HG02943 (cell line): ENCODE results near the gene DOK1.

Experiments used
- ATAC-seq: cut with Tn5 transposase; IDR thresholded peaks from one replicate; pipeline ENCODE4 v1.9.1; 2021; ENCODE audit warnings: mild to moderate bottlenecking, low read depth, moderate library complexity; ENCODE audit not compliant: unreplicated experiment

DOK1 gene

DNA sequence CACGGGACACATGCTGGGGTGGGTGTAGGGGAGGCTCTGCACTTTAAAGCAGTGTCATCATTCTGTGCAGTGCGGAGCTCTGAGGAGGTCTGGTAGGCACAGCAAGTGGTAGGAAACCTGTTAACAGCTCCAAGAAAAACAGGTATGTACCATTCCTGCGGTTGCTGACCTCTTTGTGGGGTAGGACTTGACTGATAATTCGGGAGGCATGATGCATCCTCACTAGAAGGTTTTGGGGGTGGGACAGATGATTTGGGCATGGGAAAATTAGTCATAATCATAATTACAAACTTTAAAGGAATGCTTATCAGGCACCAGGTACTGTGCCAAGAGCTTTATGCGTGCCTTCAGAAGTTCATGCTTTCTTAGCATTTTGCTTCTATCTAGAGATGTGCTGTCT, 9.7 kb downstream of the DOK1 start:
- no peak for ATAC-seq

DNA sequence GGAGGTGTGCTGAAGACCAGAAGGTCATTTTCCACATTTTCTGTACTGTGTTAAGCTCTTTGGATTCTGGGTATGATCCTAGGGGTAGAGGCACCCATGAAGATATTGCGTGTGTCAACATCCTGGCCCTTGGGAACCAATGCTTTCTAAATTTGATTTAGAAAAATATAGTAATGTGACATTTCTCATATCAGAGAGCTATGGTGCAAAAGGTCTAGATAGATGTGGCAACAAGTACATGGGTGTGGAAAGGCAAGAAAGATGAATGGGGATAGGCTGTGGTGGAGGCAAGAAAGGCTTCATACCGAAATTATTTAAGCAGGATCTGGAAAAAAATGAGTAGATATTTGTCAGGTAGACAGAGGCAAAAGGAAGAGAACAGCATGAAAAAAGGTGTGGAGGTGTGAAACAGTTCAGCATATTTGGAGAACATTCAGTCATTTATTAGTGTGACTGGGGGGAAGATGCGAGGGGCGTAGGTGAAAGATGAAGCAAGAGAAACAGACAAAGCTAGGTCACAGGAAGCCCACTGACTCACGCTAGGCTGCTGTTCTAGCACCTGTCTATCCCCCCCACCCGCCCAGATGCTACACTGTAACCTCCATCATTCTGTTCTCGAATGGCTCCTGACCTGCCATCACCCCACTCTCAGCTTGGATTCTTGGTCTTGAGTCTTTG, 11.7 kb downstream of the DOK1 start:
- ATAC-seq: no peak

DNA sequence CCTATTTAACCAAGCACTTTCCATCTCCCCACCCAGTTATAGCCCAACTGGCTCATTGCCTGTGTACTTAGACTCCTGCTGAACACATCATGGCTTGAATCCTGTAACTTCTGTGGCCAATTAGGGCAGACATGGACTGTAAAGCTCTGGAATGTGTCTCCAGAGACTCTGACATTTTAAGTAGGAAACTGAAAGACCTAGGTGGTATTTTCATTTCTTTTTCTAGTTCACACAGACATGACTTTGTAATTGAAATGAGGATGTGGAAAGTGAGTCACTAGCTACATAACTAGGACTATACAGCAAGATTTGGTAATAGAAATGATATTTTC, 12.2 kb downstream of the DOK1 start:
- no peak for ATAC-seq

DNA sequence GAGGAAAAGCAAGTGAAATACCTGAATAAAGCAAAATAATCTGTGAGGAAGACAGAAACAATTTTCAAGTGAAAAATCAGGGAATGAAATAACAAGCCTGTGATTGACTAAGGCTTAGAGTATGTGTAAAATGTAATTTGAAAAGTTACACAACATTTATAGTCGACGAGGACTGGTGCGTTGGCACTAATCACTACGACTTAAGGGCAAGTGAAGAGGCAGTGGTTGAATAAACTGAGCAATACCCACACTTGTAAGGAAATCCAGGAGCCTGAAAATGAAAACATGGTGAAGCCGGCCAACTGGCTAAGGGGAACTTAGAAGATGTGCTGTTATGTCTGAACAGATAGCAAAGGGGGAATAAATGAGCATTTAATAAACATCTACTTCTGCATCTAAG, 13.4 kb downstream of the DOK1 start:
- no peak for ATAC-seq

GRCh38 chr2:74569686-74570085, 15.2 kb downstream of the DOK1 start:
- no peak for ATAC-seq

GRCh38 chr2:74571058-74571457, 16.5 kb downstream of the DOK1 start:
- no peak for ATAC-seq

GRCh38 chr2:74572178-74572925, 17.8 kb downstream of the DOK1 start:
- ATAC-seq: no peak

DNA sequence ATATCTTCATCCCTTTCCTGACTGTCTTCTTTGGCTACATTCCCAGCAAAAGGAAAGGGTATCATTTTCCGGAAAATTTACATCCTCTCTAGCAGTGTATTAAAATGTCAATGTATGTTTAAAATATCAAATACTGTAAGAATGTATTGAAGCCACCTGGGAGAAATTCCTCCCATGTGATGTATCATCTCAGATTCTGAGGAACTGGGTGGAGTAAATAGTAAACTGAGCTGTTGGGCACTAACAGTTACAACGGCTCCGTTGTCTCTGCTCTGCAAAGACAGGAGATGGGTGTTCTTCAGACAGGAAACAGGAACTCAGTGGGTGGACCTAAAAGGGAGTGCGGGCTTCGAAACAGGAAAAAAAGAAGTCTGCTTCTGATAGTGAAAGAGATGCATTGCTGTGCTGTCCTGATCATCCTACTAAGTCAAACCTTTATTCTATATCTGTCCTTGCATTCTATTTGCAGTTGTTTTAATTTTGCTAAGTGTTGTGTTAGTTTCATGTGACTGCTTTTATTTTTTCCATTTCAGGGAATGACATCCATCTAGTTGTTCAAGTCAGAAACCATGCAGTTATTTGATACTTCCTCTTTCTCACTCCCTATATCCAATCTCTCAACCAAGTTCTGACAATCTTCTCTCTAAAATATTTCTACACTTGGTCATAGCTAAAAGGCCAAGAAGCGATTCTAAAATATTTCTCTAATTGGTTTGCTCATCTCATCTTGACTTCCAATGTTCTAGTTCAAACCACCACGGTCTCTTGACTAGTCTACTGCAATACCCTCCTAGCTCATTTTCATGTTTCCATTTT, 19.4 kb downstream of the DOK1 start:
- no peak for ATAC-seq

DNA sequence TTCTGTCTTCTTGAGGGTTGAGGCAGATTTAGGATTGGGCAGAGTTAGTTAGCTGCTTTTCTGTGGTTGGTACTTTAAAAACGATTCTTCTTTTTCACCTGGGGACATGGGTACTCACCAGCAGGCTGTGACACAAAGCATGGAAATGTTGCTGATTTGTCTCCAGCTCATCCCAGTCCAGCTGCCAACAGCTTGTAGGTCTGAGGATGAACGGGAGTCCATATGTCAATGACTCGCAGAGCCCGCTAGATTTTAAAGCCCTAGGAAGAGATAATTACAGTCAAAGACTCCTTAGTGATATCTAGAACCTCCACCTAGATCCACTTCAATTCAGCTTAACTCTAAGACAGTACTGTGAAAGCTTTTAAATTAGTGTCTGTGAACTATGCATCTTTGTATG, 20.8 kb downstream of the DOK1 start:
- no peak for ATAC-seq

GRCh38 chr2:74576211-74576862, 21.8 kb downstream of the DOK1 start:
- ATAC-seq: no peak

- ATAC-seq: no peak
Observed at GRCh38 chr2:74576863-74577229, 22.3 kb downstream of the DOK1 start.

- ATAC-seq: no peak
Observed at GRCh38 chr2:74577448-74577847, 22.9 kb downstream of the DOK1 start.

- no peak for ATAC-seq
Observed at GRCh38 chr2:74578408-74578807, 23.9 kb downstream of the DOK1 start.

DNA sequence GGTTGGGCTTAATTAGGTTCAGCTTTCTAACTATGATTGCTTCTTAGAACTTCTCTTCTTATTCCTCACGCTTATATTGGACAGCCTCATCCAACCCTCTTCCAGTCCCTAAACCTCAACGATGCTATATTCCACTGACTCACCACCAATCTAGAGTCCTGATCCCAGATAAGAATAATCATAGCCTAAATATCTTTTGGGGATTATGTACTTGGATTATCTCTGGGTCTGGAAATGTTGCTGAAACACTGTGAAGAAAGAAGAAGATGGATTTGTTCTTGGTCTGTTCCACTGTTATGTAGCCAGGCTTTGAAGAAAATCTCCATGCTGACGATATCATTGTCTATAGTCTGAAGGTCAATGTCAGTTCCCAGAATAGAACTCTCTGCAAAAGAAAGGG, 26.9 kb downstream of the DOK1 start:
- ATAC-seq: no peak

GRCh38 chr2:74582184-74582583, 27.7 kb downstream of the DOK1 start:
- no peak for ATAC-seq

DNA sequence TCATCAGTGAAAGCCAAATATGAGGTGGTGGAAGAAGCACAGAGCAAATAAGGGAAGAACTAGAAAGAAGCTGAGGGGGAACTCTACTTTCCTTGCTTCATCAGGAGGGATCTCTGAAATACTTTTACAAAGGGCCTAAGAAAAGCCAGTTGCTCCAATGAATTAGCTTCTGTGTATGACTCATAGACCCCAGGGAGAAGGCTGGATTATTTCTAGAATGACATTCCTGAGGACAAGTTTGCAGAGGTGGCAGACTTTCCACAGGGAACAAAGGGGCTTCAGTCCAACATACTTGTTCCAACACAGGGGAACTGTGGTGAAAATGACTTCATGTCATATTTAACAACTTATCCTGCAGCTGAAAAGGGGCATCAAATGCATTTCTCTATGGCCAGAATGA, 29.0 kb downstream of the DOK1 start:
- no peak for ATAC-seq

DNA sequence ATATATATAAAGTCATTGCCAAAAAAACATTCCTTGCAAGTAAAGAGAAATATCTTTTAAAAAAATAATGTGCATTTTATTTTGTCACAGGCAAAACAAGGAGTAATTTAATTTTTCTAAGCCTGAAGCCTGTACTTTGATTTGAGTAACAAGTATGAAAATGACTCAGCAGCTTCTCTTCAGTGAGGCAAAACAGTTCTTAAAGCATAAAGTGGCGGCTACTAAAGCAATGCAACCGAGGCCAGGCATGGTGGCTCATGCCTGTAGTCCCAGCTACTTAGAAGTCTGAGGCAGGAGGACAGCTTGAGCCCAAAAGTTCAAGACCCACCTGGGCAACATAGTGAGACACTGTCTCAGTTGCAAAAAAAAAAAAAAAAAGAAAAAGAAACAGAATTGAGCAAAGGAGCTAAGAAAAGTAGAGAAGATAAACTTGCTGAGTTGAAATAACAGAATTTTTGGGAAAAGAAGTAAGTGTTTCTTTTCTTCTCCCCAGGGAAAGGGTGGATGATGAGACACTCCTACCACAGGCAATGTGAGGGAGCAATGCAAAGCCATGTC, 29.6 kb downstream of the DOK1 start:
- ATAC-seq: no peak

GRCh38 chr2:74585406-74586185, 31.1 kb downstream of the DOK1 start:
- no peak for ATAC-seq

DNA sequence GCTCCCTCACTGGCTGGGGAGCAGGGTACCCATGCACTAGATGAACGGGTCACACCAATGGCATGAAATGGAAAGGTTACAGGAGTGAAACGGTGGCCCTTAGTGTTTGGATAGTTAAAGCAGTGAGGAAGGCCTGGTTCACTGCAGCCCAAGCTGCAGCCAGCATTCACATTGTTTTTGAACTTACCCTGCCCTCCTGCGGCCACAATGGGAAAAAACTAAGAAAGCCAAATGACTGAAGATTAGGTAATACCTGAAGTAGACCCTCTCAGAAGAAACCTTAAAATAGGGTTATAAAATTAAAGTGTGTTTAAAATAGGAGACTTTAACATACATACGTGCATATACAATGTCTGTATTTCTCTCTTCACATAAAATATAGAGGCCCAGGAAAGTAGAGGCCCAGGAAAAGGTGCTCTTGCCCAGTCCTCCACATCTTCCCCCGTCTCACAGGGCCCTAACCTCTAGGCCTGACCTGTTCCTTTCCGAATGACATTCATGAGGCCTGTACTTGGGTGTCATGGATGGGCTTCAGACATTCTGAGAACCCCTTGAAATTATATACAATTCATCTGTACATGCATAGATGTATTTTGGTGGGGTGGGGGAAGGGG, 33.3 kb downstream of the DOK1 start:
- no peak for ATAC-seq

DNA sequence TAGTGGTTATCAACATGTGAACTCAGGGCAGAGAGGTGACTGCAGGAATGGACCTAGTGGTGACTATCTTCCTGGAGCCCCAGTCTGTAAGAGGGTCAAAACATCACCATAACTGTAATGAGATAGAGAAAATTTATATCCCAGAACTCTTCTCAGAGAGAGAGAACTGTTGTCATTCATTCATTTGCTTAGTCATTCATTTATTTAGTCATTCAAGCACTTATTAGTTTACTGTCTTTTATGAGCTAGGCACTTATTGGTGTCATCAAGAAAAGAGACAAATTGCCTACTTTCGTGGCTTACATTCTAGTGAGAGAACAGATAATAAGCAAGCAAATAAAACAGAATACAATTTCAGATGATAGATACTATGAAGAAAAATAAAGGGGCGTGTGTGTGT, 34.1 kb downstream of the DOK1 start:
- no peak for ATAC-seq
